ENCODE data around the gene C17orf107.
"Not testable (repeated sequence)": the region's sequence is repeated elsewhere in the genome, so short reads cannot be mapped to it uniquely, and the experiment has no call there.

C17orf107 gene

DNA sequence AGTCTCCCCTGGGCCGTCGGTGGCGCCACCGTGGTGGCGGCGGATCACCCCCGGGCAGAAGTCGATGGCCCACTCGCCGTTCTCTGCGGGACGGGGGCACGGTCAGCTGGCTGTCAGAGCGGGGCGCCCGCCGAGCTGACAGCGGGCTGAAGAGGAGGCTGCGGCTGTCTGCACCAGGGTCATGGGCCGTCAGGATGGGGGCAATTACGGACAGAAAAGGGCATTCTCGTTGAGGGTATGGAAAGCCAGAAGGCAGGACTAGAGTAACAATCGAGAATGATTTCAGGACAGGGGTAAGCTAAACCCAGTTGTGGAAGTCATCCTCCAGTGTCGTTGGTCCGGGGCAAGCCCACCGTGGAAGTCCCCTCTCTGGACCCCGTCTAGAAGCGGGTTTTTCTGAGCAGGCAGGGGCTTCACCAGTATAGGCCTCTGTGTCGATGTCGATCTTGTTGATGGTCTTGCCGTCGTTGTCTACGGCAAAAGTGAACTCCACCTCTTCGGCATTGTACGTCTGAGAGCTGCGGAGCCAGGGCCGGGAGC, 1.8 kb downstream of the C17orf107 start:
- no peak for DNase-seq

DNA sequence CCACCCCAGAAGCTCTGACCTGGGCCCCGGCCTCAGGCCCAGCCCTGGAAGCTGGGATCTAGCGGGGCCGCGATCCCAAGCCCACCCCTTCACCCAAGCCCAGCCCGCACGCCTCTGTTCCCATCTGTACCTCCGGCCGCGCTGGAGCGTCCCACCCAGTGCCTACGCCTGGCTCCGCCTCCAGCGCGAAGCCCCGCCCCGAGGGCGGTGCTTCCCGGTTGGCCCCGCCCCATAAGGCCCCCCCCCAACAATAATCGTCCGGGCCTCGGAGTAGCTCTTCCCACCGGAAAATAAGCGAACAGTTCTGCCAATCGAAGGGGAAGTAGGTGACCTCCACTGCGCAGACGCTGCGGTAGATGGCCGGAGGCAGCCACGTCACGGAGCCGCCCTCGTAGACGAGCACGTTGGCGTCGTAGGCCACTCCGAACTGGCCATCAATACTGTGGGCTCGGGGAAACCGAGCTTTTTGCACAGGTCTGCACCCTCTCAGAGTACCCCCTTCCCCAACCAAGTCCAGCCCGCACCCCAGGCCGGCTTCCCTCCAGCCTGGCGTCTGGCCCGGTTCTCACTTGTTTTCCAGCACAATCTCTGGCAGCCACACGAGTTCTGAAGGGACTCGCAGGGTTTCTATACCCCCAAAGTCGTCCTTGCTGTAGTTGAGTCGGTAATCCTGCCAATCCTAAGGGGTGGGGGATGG, 2.5 kb downstream of the C17orf107 start:
- DNase-seq, result no peak

DNA sequence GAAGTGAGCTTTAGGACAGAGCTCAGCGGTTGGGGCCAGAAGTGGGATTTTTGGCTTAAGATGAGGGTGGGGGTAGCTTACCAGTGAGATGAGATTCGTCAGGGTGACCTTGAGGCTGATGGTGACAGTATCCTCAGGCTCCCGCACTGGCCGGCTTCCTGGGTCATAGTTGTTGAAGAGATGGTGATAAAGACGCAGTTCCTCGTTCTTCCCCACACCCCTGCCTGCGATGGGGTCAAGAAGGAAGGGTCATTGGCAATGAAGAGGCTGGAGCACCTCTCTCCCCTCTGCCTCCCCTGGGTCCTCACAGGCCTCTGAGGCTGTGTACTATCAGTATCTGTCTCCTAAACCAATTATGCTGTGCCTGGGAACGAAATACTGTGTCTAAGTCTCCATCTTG, 3.2 kb downstream of the C17orf107 start:
- DNase-seq, result no peak

DNA sequence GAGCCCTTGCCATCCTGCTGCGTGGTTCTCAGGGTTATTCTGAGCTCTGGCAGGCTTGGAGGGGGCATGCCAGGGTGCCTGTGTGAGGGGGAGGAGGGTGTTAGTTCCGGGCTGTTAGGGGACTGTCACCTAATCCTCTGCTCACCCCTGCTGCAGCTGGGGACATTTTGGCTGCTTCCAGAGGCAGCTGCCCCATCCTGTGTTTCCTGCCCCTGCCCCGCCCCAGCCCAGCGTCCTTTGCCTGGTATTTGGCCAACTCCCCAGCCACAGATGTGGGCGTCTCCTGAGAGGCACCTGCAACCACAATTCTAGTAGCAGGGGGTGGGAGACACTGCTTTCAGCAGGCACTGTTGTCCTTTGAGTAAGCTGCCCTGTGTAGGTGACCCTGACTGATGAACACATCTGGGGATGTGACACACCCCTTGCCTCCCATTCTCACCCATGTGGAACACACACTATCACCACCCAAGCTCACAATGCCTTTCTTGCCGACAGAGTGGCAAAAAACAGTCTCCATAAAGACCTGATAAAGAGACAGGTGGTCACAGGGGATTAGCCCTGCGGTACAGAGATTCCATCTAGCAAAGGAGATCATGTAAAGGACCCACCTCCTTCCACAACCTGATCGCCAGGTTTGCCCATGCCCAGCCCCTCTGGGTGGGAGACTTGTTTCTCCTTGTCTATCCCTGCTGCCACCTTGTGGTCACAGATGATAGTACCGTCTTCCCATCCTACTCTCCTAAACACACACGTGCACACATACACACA, 3.9 kb downstream of the C17orf107 start, which contains the start of gene CHRNE:
CHRNE (minus strand) TSS at position 48 of the 768 bp plus-strand sequence; CDS start at position 13, 35 bp downstream.
- no peak for DNase-seq

GRCh38 chr17:4906642-4907041, 7.3 kb downstream of the C17orf107 start:
- not testable (repeated sequence) for DNase-seq

DNA sequence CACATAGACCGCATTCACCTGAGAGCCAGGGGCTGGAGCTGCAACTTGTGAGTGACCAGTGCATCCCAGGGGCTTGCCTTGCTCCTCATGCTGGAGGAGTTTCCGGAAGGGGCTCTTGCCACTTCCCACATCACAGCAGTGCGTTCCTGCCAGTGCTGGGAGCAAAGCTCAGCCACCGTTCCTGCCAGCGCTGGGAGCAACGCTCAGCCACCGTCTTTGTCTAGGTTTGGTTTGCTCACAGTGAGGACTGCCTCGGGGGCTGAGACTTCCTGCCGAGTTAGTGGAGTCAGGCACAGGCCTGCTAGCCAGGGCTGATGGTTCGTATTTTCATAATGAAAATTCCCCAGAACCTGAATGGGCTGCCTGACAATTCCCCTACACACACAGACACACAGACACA, 9.0 kb downstream of the C17orf107 start:
- no peak for DNase-seq

DNA sequence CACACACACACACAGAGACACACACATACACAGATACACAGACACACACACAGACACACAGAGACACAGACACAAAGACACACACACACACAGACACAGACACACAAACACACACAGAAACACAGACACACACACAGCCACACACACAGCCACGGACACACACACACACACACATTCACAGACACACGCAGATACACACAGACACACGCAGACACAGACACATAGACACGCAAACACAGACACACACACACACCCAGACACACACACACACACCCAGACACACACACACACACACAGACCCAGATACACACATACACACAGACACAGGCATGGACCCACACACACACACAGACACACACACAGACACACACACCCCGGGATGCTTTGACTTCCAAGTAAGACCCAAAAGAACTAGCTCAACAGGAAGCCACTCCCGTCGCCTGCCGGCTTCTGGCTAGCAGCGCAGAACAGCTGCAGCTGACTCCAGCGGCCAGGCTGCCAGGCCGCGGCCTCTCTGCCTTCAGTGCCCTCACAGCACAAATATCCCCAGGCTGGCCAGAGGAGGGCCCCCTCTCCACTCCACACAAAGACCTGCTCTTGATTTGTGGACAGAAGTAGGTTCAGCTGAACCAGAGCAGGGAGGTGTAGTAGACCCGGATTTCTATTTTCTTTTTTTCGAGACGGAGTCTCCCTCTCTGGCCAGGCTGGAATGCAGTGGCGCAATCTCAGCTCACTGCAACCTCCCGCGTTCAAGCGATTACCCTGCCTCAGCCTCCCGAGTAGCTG, 9.6 kb downstream of the C17orf107 start:
- DNase-seq, result no peak

DNA sequence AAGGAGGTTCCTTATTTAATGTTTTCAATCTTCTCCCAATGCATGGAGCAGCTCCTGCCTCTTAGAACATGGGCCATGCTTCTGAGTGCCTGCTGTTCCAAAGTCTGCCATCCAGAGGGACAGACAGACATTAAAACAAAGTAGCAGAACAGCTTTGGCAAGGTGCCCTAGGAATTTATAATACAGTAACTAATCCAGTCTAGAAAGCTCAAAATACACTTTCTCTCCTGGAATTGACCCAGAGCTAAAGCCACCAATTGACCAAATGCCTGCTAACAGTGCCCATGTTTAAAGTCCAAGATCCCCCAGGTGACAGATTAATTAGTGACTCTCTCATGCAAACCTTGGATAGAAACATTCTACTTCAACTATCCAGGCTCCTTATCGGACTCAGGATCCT, 14.7 kb downstream of the C17orf107 start:
- no peak for DNase-seq

GRCh38 chr17:4914551-4914950, 15.2 kb downstream of the C17orf107 start:
- not testable (repeated sequence) for DNase-seq

- no peak for DNase-seq
These were observed 20.2 kb downstream of the C17orf107 start for GRCh38 chr17:4919511-4920047.

- no peak for DNase-seq
These were observed 21.2 kb downstream of the C17orf107 start for GRCh38 chr17:4920351-4921048.

DNA sequence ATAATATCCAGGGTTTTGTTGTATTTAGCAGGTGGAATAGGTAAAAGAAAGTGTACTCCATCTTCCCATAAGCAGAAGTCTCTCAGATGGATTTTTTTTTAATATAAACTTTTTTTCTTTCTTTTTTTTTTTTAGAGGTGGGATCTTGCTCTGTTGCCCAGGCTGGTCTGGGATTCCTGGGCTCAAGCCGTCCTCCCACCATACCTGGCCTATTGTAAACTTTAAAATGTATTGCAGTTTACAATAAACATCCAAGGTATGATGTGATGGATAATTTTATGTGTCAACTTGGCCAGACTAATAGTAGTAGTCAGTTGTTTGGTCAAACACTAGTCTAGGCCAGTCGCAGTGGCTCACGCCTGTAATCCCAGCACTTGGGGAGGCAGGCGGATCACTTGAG, 22.0 kb downstream of the C17orf107 start:
- no peak for DNase-seq

- not testable (repeated sequence) for DNase-seq
These were observed 27.4 kb downstream of the C17orf107 start for GRCh38 chr17:4926577-4927335.

DNA sequence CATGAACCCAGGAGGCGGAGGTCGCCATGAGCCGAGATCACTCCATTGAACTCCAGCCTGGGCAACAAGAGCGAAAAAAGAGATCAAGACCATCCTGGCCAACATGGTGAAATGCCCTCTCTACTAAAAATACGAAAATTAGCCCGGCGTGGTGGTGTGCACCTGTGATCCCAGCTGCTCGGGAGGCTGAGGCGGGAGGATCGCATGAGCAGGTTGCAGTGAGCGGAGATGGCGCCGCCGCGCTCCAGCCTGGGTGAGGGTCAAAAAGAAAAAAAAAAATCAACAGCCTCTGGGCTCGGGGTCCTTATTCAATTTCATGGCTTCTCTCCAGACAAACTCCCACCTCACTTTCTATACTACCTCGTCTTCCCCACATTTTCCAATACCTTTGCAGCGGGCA, 29.5 kb downstream of the C17orf107 start:
- no peak for DNase-seq

- no peak for DNase-seq
These were observed 32.6 kb downstream of the C17orf107 start, which contains the start of gene GP1BA for GRCh38 chr17:4931963-4932362. GP1BA (plus strand) TSS chr17:4932277; CDS start chr17:4932605, 328 bp downstream.

- no peak for DNase-seq
These were observed 33.4 kb downstream of the C17orf107 start for GRCh38 chr17:4932756-4933155.

- DNase-seq, result no peak
These were observed 34.3 kb downstream of the C17orf107 start for GRCh38 chr17:4933646-4934045.

DNA sequence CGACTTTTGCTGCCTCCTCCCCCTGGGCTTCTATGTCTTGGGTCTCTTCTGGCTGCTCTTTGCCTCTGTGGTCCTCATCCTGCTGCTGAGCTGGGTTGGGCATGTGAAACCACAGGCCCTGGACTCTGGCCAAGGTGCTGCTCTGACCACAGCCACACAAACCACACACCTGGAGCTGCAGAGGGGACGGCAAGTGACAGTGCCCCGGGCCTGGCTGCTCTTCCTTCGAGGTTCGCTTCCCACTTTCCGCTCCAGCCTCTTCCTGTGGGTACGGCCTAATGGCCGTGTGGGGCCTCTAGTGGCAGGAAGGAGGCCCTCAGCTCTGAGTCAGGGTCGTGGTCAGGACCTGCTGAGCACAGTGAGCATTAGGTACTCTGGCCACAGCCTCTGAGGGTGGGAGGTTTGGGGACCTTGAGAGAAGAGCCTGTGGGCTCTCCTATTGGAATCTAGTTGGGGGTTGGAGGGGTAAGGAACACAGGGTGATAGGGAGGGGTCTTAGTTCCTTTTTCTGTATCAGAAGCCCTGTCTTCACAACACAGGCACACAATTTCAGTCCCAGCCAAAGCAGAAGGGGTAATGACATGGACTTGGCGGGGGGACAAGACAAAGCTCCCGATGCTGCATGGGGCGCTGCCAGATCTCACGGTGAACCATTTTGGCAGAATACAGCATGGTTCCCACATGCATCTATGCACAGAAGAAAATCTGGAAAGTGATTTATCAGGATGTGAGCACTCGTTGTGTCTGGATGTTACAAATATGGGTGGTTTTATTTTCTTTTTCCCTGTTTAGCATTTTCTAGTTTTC, 35.0 kb downstream of the C17orf107 start:
- no peak for DNase-seq

- DNase-seq, result no peak
These were observed 36.3 kb downstream of the C17orf107 start for GRCh38 chr17:4935650-4936049.

GRCh38 chr17:4936436-4936835, 37.1 kb downstream of the C17orf107 start:
- no peak for DNase-seq

Data from cortex of kidney (tissue), 1 donor.